Cardiac fibroblast (primary cell): ENCODE measurements around the gene FOCAD.

Source experiments
- DNase-seq, 2 donors: peaks; one replicate each; pipeline versions ENCODE4 v3.0.0 to v3.0.0-alpha.2; 2010; ENCODE audit warnings: low read depth in 2 of 2
- H3K4me3 ChIP-seq, 2 donors: replicated peaks in 1 of 2; 1 replicate in 1 of 2; 2 replicates in 1 of 2; pipeline ENCODE4 v1.5.1; 2011; ENCODE audit warnings: low read depth in 2 of 2, low read length in 2 of 2, mild to moderate bottlenecking in 2 of 2, moderate library complexity in 1 of 2
- TF ChIP-seq, protein P1 (sequence below): IDR thresholded peaks from one replicate; pipeline ENCODE4 v1.5.1; 2011; ENCODE audit warnings: low read depth, mild to moderate bottlenecking, low read length, inconsistent platforms

Gene FOCAD

DNA sequence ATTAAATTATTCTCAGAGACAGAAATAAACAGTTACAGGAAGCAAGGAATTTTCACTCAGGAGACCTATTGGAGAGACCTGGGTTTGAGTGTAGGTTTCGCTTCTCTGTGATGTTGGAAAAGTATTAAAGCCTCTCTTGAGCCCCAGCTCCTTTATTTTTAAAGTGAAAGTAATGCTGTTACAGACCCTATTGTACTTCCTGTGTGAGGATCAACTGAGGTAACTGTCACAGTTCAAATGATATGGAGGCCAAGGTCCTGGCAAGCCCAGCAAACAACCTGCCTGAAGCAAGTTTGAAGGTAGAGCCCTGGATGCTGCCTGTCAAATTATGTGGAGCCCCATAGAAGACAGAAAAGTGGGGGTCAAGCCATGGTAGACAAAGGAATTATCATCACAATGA is 355.2 kb downstream of the FOCAD start:
- no peak overlapping the region for H3K4me3 ChIP-seq
- no peak for DNase-seq

DNA sequence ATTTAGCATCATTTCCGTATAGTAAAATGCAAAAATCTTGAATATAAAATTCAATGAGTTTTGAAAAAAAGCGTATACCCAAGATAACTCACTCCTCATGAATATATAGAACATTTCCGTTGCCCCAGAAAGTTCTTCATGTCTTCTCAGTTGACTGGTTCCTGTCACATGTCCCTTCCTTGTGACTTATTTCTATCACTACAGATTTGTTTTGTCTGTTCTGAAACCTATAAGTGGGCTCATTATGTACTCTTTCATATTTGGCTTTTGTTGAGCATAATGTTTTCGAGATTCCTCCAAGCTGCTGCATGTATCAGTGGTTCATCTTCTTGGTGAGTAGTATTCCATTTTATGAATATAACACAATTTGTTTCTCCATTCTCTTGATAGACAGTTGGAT is 358.4 kb downstream of the FOCAD start:
- no peak for DNase-seq

More for the DNA sequence above, 355.2 kb downstream of the FOCAD start:
- TF ChIP-seq, protein P1, sequence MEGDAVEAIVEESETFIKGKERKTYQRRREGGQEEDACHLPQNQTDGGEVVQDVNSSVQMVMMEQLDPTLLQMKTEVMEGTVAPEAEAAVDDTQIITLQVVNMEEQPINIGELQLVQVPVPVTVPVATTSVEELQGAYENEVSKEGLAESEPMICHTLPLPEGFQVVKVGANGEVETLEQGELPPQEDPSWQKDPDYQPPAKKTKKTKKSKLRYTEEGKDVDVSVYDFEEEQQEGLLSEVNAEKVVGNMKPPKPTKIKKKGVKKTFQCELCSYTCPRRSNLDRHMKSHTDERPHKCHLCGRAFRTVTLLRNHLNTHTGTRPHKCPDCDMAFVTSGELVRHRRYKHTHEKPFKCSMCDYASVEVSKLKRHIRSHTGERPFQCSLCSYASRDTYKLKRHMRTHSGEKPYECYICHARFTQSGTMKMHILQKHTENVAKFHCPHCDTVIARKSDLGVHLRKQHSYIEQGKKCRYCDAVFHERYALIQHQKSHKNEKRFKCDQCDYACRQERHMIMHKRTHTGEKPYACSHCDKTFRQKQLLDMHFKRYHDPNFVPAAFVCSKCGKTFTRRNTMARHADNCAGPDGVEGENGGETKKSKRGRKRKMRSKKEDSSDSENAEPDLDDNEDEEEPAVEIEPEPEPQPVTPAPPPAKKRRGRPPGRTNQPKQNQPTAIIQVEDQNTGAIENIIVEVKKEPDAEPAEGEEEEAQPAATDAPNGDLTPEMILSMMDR: no peak

DNA sequence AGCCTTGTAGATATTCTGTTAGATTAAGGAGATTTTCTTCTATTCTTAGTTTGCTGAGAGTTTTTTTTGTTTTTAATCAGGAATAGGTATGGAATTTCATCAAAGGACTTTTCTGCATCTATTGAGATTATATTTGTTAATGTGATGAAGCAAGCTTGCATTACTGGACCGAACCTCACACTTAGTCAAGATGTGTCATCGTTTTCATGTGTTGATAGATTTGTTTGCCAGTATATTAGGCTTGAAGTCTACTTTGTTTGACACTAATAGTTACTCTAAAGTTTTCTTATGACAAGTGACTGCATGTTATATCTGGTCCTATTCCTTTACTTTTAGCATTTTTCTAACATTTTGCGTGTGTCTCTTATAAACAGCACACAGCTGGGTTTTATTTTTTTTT is 359.8 kb downstream of the FOCAD start:
- DNase-seq: no peak
- H3K4me3 ChIP-seq: no peak overlapping the region
- TF ChIP-seq, protein P1: no peak

More for the DNA sequence above, 358.4 kb downstream of the FOCAD start:
- TF ChIP-seq, protein P1: no peak
- H3K4me3 ChIP-seq: no peak overlapping the region
